ENCODE data around the gene C11orf68. TPM values are rescaled to one million over a fixed set of nuclear protein-coding genes. Genes with fewer than 3 reads are reported as not detected.

C11orf68 gene
- total RNA-seq, 1 donor from 2014 or later: 28.6 TPM

DNA sequence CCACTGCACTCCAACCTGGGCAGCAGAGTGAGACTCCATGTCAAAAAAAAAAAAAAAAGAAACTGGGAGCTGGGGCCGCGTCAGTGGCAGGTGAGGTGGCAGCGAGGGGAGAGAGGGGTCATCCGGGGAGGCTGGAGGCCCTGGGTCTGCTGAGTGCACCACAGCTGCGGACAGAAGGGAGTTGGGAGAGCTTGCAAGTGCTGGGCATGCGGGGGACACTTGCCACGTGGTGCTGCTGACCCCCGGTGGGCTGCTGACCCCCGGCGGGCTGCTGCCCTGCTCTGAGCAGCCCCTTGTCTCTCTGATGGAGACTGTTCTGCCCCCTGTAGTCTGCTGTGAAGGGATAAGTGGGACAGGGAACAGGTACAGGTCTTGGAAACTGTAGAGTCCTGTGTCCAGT lies 3.0 kb upstream of the C11orf68 start:
- Mint-ChIP-seq H3K4me1 (ENCODE audit: low read depth) (peaks cover 4% of the 10 kb centered on the region), H3K27me3 (no peaks in the 10 kb centered on the region), H3K27ac (no peak overlapping the region), H3K36me3 (ENCODE audit: insufficient read depth) (peaks cover 5% of the 10 kb centered on the region), H3K4me3 (ENCODE audit: low read depth) (no peak overlapping the region), H3K9me3 (ENCODE audit: low read depth) (no peaks in the 10 kb centered on the region)
- TF ChIP-seq, protein P1, sequence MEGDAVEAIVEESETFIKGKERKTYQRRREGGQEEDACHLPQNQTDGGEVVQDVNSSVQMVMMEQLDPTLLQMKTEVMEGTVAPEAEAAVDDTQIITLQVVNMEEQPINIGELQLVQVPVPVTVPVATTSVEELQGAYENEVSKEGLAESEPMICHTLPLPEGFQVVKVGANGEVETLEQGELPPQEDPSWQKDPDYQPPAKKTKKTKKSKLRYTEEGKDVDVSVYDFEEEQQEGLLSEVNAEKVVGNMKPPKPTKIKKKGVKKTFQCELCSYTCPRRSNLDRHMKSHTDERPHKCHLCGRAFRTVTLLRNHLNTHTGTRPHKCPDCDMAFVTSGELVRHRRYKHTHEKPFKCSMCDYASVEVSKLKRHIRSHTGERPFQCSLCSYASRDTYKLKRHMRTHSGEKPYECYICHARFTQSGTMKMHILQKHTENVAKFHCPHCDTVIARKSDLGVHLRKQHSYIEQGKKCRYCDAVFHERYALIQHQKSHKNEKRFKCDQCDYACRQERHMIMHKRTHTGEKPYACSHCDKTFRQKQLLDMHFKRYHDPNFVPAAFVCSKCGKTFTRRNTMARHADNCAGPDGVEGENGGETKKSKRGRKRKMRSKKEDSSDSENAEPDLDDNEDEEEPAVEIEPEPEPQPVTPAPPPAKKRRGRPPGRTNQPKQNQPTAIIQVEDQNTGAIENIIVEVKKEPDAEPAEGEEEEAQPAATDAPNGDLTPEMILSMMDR (IDR thresholded peaks at IDR 0.05; ENCODE audit: unreplicated experiment): no peak
- no peak for DNase-seq (ENCODE audit: low spot score, unreplicated experiment)

DNA sequence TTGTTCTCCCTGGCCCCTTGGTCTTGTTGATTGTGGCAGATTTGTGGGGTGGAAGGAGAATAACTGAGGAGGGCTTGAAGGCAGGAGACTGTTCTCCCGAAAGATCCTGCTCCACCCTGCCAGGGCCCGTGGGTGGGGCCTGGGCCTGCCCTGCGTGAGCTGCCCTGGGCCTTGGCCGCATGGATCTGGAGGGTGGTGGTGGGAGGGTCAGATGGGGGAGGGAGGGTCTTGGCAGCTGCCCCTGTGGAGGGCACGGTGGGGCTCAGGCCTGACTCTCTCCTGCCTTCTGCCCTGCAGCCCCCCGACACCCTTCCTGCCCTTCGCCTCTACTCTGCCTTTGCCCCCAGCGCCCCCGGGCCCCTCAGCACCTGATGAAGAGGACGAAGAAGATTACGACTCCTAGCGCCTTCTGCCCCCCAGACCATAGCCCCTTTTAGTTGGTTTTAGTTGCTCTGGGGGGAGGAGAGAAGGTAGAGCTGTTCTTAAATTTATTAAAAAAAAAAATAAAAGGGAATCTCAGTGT lies 2.2 kb upstream of the C11orf68 start:
- peaks cover 5% of the 10 kb centered on the region for H3K36me3 Mint-ChIP-seq (ENCODE audit: insufficient read depth)
- no peak overlapping the region for H3K27ac Mint-ChIP-seq
- H3K9me3 Mint-ChIP-seq (ENCODE audit: low read depth): no peaks in the 10 kb centered on the region
- peak overlapping the region; percentile 84 for H3K4me3 Mint-ChIP-seq (ENCODE audit: low read depth)
- TF ChIP-seq, protein P1 (IDR thresholded peaks at IDR 0.05; ENCODE audit: unreplicated experiment): no peak
- H3K4me1 Mint-ChIP-seq (ENCODE audit: low read depth): peaks cover 6% of the 10 kb centered on the region
- no peaks in the 10 kb centered on the region for H3K27me3 Mint-ChIP-seq
- DNase-seq (ENCODE audit: low spot score, unreplicated experiment): no peak

DNA sequence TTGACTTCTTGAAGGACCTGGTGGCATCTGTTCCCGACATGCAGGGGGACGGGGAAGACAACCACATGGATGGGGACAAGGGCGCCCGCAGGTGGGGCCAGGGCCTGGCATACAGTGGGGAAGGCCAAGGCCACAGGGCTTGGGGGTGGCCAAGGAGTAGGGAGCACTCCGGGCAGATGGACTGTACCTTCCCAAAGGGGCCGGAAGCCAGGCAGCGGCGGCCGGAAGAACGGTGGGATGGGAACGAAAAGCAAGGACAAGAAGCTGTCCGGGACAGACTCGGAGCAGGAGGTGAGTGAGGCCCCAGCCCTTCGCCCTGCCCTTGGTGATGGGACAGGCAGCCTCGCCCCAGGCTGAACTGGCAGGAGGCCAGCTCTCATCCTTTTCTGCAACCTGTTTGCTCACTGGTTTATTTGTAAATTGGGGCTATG lies 1.5 kb upstream of the C11orf68 start:
- no peaks in the 10 kb centered on the region for H3K9me3 Mint-ChIP-seq (ENCODE audit: low read depth)
- peaks cover 6% of the 10 kb centered on the region for H3K4me1 Mint-ChIP-seq (ENCODE audit: low read depth)
- TF ChIP-seq, protein P1 (IDR thresholded peaks at IDR 0.05; ENCODE audit: unreplicated experiment): no peak
- peaks cover 5% of the 10 kb centered on the region for H3K36me3 Mint-ChIP-seq (ENCODE audit: insufficient read depth)
- peak overlapping the region; percentile 84 for H3K4me3 Mint-ChIP-seq (ENCODE audit: low read depth)
- no peaks in the 10 kb centered on the region for H3K27me3 Mint-ChIP-seq
- H3K27ac Mint-ChIP-seq: no peak overlapping the region
- DNase-seq (ENCODE audit: low spot score, unreplicated experiment): no peak

DNA sequence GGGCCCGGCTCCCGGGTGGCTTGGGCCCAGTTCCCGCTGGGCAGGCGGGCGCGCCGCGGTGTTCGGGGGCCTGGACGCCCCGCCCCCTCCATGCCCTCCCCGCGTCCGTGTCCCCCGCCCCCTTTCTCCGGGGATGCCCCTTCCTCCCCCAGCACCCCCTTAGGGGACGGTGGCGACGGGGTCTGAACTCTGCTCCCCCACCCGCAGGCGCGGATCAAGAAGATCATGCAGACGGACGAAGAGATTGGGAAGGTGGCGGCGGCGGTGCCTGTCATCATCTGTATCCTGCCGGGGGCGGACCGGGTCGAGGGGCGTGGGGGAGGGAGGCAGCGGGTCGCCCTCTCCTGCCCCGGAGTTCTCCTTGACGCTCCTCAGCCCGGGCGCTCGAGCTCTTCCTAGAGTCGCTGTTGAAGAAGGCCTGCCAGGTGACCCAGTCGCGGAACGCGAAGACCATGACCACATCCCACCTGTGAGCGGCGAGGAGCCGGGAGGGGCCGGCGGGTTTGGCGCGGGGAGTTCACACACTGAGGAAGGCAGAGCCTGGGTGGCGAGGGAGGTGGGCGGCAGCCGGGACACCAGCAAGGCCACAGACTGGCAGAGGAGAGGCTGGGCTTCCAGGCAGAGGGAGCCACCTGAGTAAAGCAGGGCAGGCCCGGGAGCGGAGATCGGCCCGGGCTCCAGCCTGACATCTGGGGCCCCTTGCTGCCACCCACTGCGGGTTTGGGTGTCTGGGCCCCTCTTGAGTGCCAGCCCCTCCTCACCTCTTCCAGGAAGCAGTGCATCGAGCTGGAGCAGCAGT lies 910 bp upstream of the C11orf68 start:
- H3K4me1 Mint-ChIP-seq (ENCODE audit: low read depth): peaks cover 6% of the 10 kb centered on the region
- peak; percentile 48 for DNase-seq (ENCODE audit: low spot score, unreplicated experiment)
- H3K36me3 Mint-ChIP-seq (ENCODE audit: insufficient read depth): peaks cover 5% of the 10 kb centered on the region
- H3K27ac Mint-ChIP-seq: peak overlapping the region; percentile 78
- peak overlapping the region; percentile 84 for H3K4me3 Mint-ChIP-seq (ENCODE audit: low read depth)
- peaks cover 2% of the 10 kb centered on the region for H3K27me3 Mint-ChIP-seq
- TF ChIP-seq, protein P1 (IDR thresholded peaks at IDR 0.05; ENCODE audit: unreplicated experiment): no peak
- no peaks in the 10 kb centered on the region for H3K9me3 Mint-ChIP-seq (ENCODE audit: low read depth)

DNA sequence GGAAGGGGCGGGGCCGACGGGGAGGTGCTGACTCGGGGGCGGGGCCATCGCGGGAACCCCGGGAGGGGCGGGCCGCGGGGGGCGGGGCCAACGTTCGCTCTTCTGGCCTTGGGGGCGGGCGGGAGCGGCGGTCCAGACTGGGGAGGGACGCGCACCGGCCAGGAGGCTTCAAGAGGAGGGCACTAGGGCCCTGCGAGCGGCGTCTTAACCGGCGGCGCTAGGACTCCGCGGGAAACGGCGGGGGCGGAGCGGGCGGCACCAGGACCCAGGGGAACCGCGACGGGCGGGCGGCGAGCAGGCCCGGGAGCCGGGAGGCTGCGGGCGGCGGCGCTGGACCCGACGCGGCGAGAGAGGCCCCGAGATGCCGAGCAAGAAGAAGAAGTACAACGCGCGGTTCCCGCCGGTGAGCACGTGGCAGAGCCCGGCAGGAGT lies 295 bp upstream of the C11orf68 start, which contains the start of gene DRAP1:
Gene DRAP1, plus strand, starts transcription at position 286 of the 432 bp plus-strand sequence. Its CDS starts 76 bp downstream, at position 362.
- DNase-seq (ENCODE audit: low spot score, unreplicated experiment): peak; percentile 98
- H3K27ac Mint-ChIP-seq: peak within 1 kb of the TSS; percentile 92

More for the DNA sequence above, 295 bp upstream of the C11orf68 start, which contains the start of gene DRAP1:
- Mint-ChIP-seq H3K9me3 (ENCODE audit: low read depth) (no peaks in the 10 kb centered on the region), H3K36me3 (ENCODE audit: insufficient read depth) (peaks cover 5% of the 10 kb centered on the region), H3K27me3 (peaks cover 5% of the 10 kb centered on the region), H3K4me3 (ENCODE audit: low read depth) (peak within 1 kb of the TSS; percentile 84), H3K4me1 (ENCODE audit: low read depth) (peaks cover 6% of the 10 kb centered on the region)
- TF ChIP-seq, protein P1 (IDR thresholded peaks at IDR 0.05; ENCODE audit: unreplicated experiment): peak; percentile 8

Measured in progenitor cell of endocrine pancreas (in vitro differentiated cells).